GM19351 (cell line): ENCODE measurements around the gene EDN2.

Source experiments
- ATAC-seq: cut with Tn5 transposase; IDR thresholded peaks from one replicate; pipeline ENCODE4 v1.9.1; 2021; ENCODE audit warnings: mild to moderate bottlenecking, moderate library complexity; ENCODE audit not compliant: unreplicated experiment

The EDN2 gene

GRCh38 chr1:41468122-41468762 is 16.2 kb downstream of the EDN2 start:
- no peak for ATAC-seq

- no peak for ATAC-seq
Measured at GRCh38 chr1:41467673-41468072, 16.8 kb downstream of the EDN2 start.

- no peak for ATAC-seq
Measured at GRCh38 chr1:41466146-41466545, 18.3 kb downstream of the EDN2 start.

GRCh38 chr1:41465741-41466140 is 18.7 kb downstream of the EDN2 start:
- ATAC-seq: no peak

GRCh38 chr1:41464885-41465284 is 19.6 kb downstream of the EDN2 start:
- ATAC-seq: no peak

GRCh38 chr1:41463516-41463915 is 21.0 kb downstream of the EDN2 start:
- no peak for ATAC-seq

GRCh38 chr1:41462680-41463004 is 21.8 kb downstream of the EDN2 start:
- no peak for ATAC-seq

- ATAC-seq: no peak
Measured at GRCh38 chr1:41461790-41462679, 22.4 kb downstream of the EDN2 start.

GRCh38 chr1:41456847-41457540 is 27.5 kb downstream of the EDN2 start:
- no peak for ATAC-seq

GRCh38 chr1:41455479-41456332 is 28.8 kb downstream of the EDN2 start:
- ATAC-seq: no peak

- ATAC-seq: no peak
Measured at GRCh38 chr1:41454406-41454805, 30.1 kb downstream of the EDN2 start.

GRCh38 chr1:41452704-41453290 is 31.7 kb downstream of the EDN2 start:
- ATAC-seq: no peak

- ATAC-seq: no peak
Measured at GRCh38 chr1:41450747-41451285, 33.7 kb downstream of the EDN2 start.

- ATAC-seq: no peak
Measured at GRCh38 chr1:41449326-41449921, 35.1 kb downstream of the EDN2 start.

- ATAC-seq: no peak
Measured at GRCh38 chr1:41448821-41449220, 35.7 kb downstream of the EDN2 start.

- ATAC-seq: no peak
Measured at GRCh38 chr1:41447995-41448770, 36.3 kb downstream of the EDN2 start.

GRCh38 chr1:41446851-41447610 is 37.5 kb downstream of the EDN2 start:
- ATAC-seq: no peak

- no peak for ATAC-seq
Measured at GRCh38 chr1:41444785-41445184, 39.7 kb downstream of the EDN2 start.
